Measurements from ENCODE around the gene PANX3. TPM values are rescaled to one million over a fixed set of nuclear protein-coding genes. Genes with fewer than 3 reads are reported as not detected.

The PANX3 gene
- polyA plus RNA-seq, 1 donor (not counting 4 experiments of a cell fraction or from before 2014, with no cell fraction given): not detected

DNA sequence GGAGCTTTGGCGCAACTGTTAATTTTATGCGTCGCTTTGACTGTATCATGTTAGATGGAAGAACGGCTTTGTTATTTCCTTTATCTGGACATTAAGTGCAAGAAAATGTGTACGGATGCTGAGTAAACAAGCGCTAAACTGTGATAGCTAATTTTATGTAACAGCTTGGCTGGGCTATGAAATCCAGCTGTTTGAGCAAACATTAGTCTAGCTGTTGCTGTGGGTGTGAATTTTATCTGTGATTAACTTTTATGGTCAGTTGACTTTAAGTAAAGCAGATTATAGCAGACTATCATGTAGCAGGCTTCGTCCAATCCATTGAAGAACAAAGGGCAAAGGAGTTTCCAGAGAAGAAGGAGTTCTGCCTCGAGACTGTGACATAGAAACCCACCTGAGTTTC lies 27.4 kb upstream of the PANX3 start:
- FAIRE-seq (no peak), DNase-seq (ENCODE audit: low read depth, low spot score) (no peak)
- TF ChIP-seq EZH2 (IDR thresholded peaks at IDR 0.05; ENCODE audit: low read length): no peak
- TF ChIP-seq, protein P1, sequence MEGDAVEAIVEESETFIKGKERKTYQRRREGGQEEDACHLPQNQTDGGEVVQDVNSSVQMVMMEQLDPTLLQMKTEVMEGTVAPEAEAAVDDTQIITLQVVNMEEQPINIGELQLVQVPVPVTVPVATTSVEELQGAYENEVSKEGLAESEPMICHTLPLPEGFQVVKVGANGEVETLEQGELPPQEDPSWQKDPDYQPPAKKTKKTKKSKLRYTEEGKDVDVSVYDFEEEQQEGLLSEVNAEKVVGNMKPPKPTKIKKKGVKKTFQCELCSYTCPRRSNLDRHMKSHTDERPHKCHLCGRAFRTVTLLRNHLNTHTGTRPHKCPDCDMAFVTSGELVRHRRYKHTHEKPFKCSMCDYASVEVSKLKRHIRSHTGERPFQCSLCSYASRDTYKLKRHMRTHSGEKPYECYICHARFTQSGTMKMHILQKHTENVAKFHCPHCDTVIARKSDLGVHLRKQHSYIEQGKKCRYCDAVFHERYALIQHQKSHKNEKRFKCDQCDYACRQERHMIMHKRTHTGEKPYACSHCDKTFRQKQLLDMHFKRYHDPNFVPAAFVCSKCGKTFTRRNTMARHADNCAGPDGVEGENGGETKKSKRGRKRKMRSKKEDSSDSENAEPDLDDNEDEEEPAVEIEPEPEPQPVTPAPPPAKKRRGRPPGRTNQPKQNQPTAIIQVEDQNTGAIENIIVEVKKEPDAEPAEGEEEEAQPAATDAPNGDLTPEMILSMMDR (optimal IDR thresholded peaks at IDR 0.05 in 1 of 3, IDR thresholded peaks at IDR 0.05 in 1 of 3, conservative IDR thresholded peaks at IDR 0.05 in 1 of 3; ENCODE audit: extremely low read depth in 1 of 3, insufficient read depth in 2 of 3, low read length in 3 of 3): no peak
- no peaks in the 10 kb centered on the region for H4K20me1 ChIP-seq (ENCODE audit: control insufficient read depth, extremely low read depth, insufficient read depth, low read length)
- H3K9me1 ChIP-seq (ENCODE audit: control insufficient read depth, extremely low read depth, insufficient read depth, low read length): no peaks in the 10 kb centered on the region
- dilution Hi-C loops (cut with MboI; ENCODE audit: extremely low pct_ligation_motif_present, low sequenced_read_pairs): no loop called here
- H3K9me3 ChIP-seq (ENCODE audit: control insufficient read depth, low read depth, low read length): no peaks in the 10 kb centered on the region
- H2AFZ ChIP-seq (ENCODE audit: control insufficient read depth, low read length): no peak overlapping the region
- no peaks in the 10 kb centered on the region for H3K79me2 ChIP-seq (ENCODE audit: control insufficient read depth, insufficient read depth, low read length)
- no peak overlapping the region for H3K9ac ChIP-seq (ENCODE audit: control insufficient read depth, extremely low read depth, insufficient read depth, low read length)
- no peaks in the 10 kb centered on the region for H3K4me1 ChIP-seq (ENCODE audit: control insufficient read depth, extremely low read depth, insufficient read depth, low read length)
- no peaks in the 10 kb centered on the region for H3K36me3 ChIP-seq (ENCODE audit: control insufficient read depth in 2 of 2, extremely low read depth in 1 of 2, insufficient read depth in 2 of 2, low read length in 2 of 2)
- H3K4me2 ChIP-seq (ENCODE audit: control insufficient read depth, extremely low read depth, insufficient read depth, low read depth, low read length): no peak overlapping the region
- H3K4me3 ChIP-seq (ENCODE audit: control insufficient read depth in 2 of 3, extremely low read depth in 1 of 3, insufficient read depth in 2 of 3, low read depth in 1 of 3, low read length in 3 of 3): no peak overlapping the region
- H3K27me3 ChIP-seq (ENCODE audit: control insufficient read depth, extremely low read depth, insufficient read depth, low read length): no peaks in the 10 kb centered on the region
- no peak overlapping the region for H3K27ac ChIP-seq (ENCODE audit: control insufficient read depth, insufficient read depth, low read length)

DNA sequence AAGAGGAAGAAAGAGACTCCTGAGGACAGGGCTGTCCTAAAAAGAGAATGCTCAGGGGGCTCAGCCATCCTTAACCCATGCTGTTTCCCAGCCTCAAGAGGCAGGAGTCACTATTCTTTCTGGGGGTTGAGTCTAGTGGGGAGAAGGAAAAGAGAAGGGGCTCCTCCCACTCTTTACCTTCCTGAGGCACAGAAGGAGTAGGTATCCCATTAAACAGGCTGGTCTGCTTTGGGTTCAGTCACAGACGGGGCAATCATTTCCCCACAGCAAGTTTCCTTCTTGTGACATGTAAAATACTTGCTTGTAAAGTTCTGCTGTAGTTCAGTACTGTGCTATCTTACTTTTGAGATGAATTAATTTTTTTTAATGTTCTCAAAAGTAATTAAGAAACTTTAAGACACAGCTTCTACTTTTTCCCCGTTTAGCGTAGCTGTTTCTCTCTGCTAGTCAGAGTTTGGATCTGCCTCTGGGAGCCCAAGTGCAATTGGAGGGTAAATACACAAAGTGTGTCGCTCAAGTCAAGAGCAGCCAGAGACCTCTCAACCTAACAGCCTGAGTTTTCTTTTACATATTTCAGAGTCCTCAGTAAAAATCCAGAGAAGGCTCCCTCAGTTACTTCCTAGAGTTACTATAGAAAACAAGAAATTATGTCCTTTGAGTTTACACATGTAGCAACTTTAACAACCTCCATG lies 26.4 kb upstream of the PANX3 start:
- no peak for TF ChIP-seq EZH2 (IDR thresholded peaks at IDR 0.05; ENCODE audit: low read length)
- TF ChIP-seq, protein P1 (optimal IDR thresholded peaks at IDR 0.05 in 1 of 3, IDR thresholded peaks at IDR 0.05 in 1 of 3, conservative IDR thresholded peaks at IDR 0.05 in 1 of 3; ENCODE audit: extremely low read depth in 1 of 3, insufficient read depth in 2 of 3, low read length in 3 of 3): no peak
- Histone ChIP-seq H3K4me2 (ENCODE audit: control insufficient read depth, extremely low read depth, insufficient read depth, low read depth, low read length) (no peak overlapping the region), H3K9ac (ENCODE audit: control insufficient read depth, extremely low read depth, insufficient read depth, low read length) (no peak overlapping the region), H2AFZ (ENCODE audit: control insufficient read depth, low read length) (no peak overlapping the region), H3K79me2 (ENCODE audit: control insufficient read depth, insufficient read depth, low read length) (no peaks in the 10 kb centered on the region), H3K9me1 (ENCODE audit: control insufficient read depth, extremely low read depth, insufficient read depth, low read length) (no peaks in the 10 kb centered on the region), H3K36me3 (ENCODE audit: control insufficient read depth in 2 of 2, extremely low read depth in 1 of 2, insufficient read depth in 2 of 2, low read length in 2 of 2) (no peaks in the 10 kb centered on the region), H3K9me3 (ENCODE audit: control insufficient read depth, low read depth, low read length) (no peaks in the 10 kb centered on the region), H4K20me1 (ENCODE audit: control insufficient read depth, extremely low read depth, insufficient read depth, low read length) (no peaks in the 10 kb centered on the region), H3K4me1 (ENCODE audit: control insufficient read depth, extremely low read depth, insufficient read depth, low read length) (no peaks in the 10 kb centered on the region), H3K27ac (ENCODE audit: control insufficient read depth, insufficient read depth, low read length) (no peak overlapping the region), H3K27me3 (ENCODE audit: control insufficient read depth, extremely low read depth, insufficient read depth, low read length) (no peaks in the 10 kb centered on the region), H3K4me3 (ENCODE audit: control insufficient read depth in 2 of 3, extremely low read depth in 1 of 3, insufficient read depth in 2 of 3, low read depth in 1 of 3, low read length in 3 of 3) (no peak overlapping the region)
- DNase-seq (ENCODE audit: low read depth, low spot score) (no peak), FAIRE-seq (no peak)
- dilution Hi-C loops (cut with MboI; ENCODE audit: extremely low pct_ligation_motif_present, low sequenced_read_pairs): no loop called here
